ENCODE data around the gene HEPN1. TPM values are rescaled to one million over a fixed set of nuclear protein-coding genes. Genes with fewer than 3 reads are reported as not detected.

The HEPN1 gene
- total RNA-seq: not detected in 2 replicates

GRCh38 chr11:124918950-124919349 lies at the start of gene HEPN1:
TSS of gene HEPN1 (plus strand) at chr11:124919250.

GRCh38 chr11:124897674-124898262 lies 21.3 kb upstream of the HEPN1 start, which contains the start of gene ROBO4:
TSS of gene ROBO4 (minus strand) at chr11:124897865. CDS start at chr11:124897795, 70 bp downstream.

DNA sequence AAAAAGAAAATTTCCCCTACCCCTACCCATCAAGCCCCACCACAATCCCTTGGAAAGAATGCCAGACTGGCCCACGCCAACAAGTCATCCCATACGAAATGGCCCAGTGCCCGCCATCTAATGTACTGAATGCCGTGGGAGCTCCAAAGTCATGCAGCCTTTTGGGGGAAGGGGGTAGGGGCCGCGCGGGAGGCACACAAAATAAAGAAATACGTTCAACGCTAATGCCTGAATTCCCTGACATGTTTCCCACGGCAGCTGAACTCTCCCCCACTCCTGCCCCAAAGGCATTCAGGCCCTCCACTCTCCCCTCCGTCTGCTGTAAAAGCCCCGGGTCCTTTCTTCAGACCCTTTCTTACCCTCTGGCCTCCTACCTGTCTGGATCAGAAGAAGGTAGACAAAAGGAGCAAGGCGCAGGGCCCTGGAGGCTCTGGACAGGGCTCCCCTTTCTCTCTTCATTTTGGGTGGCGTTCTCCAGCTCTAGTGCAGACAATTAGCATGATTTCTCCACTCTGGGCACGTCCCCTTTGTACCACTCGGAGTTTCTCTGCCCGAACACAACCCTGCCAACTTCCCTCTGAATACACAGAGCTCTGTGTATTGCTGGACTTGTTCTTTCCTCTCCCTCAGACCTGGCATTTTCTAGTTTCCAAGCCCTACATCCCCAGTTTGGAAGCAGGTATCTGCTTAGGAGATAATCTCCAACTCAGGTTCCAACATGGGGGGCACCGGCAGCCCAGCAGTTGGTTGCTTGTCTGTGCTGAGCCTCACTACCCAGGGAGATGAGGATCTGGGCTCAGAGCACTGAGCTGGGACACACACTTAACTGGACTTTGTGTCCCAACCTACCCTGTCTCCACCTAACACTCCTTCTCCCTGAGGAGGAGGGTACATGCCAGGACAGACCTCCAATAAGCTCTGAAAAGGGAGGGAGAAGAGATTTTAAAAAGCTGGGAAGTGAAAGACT lies 16.8 kb downstream of the HEPN1 start, which contains the start of gene HEPACAM:
Gene HEPACAM, minus strand, starts transcription at position 500 of the 967 bp plus-strand sequence. Its CDS starts 41 bp downstream, at position 459.

GRCh38 chr11:124953753-124954589 lies 34.9 kb downstream of the HEPN1 start, which contains the start of gene CCDC15:
TSS of gene CCDC15 (plus strand) at chr11:124954202. CDS start at chr11:124954733, 531 bp downstream.

Other genes starting within 250 kb of the HEPN1 start
- gene SIAE, start 245.5 kb upstream of the HEPN1 start, total RNA-seq: 9.4 and 10.9 TPM in 2 replicates
- gene SPA17, start 245.3 kb upstream of the HEPN1 start, total RNA-seq: 25.2 and 33.1 TPM in 2 replicates
- 6.6 and 7.1 TPM in 2 replicates for gene NRGN, start 179.3 kb upstream of the HEPN1 start, total RNA-seq
- 0.17 and 0.74 TPM in 2 replicates for gene VSIG2, start 167.0 kb upstream of the HEPN1 start, total RNA-seq
- under 0.01 and 0.17 TPM in 2 replicates for gene ESAM, start 157.0 kb upstream of the HEPN1 start, total RNA-seq
- 6.5 and 7.1 TPM in 2 replicates for gene MSANTD2, start 118.8 kb upstream of the HEPN1 start, total RNA-seq
- 31.7 and 37.8 TPM in 2 replicates for gene ROBO3, start 53.8 kb upstream of the HEPN1 start, total RNA-seq
- 2.2 and 2.7 TPM in 2 replicates for gene ROBO4, start 21.4 kb upstream of the HEPN1 start, total RNA-seq
- gene HEPACAM, start 16.8 kb downstream of the HEPN1 start, total RNA-seq: under 0.01 TPM in 1 of 2 replicates, not detected in the other
- 3.4 and 4.0 TPM in 2 replicates for gene CCDC15, start 35.0 kb downstream of the HEPN1 start, total RNA-seq
- gene SLC37A2, start 144.1 kb downstream of the HEPN1 start, total RNA-seq: 4.9 and 5.0 TPM in 2 replicates
- gene TMEM218, start 192.4 kb downstream of the HEPN1 start, total RNA-seq: 27.5 and 33.3 TPM in 2 replicates
- 0.84 and 1.2 TPM in 2 replicates for gene PKNOX2, start 245.5 kb downstream of the HEPN1 start, total RNA-seq

Data from bronchus fibroblast of lung (primary cell).